ENCODE results near the gene FGFR4.

The FGFR4 gene

DNA sequence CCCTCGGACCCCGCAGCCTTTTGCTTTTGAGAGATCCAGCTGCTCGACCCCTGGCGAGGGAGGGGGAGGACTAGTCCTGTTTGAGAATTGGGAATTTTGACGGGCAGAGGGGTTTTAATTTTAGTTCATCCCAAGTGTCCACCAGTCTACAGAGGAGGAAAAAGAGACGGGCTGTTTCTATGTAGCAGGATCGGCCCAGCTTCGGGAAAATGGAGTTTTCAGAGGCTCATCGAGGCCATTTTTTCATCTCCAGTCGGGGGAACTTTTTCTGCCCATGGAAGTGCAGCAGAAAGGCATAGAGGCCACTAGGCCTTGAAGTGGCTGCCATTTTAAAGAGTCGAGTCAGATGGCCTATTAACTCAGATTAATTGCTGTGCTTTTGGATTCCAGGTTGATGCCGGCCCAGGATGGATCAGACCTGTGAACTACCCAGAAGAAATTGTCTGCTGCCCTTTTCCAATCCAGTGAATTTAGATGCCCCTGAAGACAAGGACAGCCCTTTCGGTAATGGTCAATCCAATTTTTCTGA is 48.0 kb downstream of the FGFR4 start:
- no peak overlapping the region for H2BK12ac ChIP-seq (ENCODE audit: low read length in 2 of 2)

GRCh38 chr5:177140312-177140711 is 53.6 kb downstream of the FGFR4 start:
- Histone ChIP-seq H2BK120ac (ENCODE audit: low read depth, low read length) (no peak overlapping the region), H3K36me3 (ENCODE audit: control insufficient read depth in 1 of 2, insufficient read depth in 2 of 2, low read depth in 1 of 2, low read length in 2 of 2) (peaks cover 27 to 81% of the 10 kb centered on the region in 2 experiments), H3K9ac (ENCODE audit: low read length) (no peak overlapping the region), H3K4ac (ENCODE audit: low read depth in 1 of 2, low read length in 2 of 2) (no peak overlapping the region), H3K27ac (ENCODE audit: low read length, poor library complexity, severe bottlenecking) (no peak overlapping the region), H3K23ac (ENCODE audit: low read length in 2 of 2) (no peak overlapping the region), H3K4me2 (ENCODE audit: low read length, poor library complexity, severe bottlenecking) (no peak overlapping the region), H3K18ac (ENCODE audit: low read depth in 1 of 2, low read length in 2 of 2) (no peak overlapping the region), H4K8ac (ENCODE audit: low read length) (no peak overlapping the region), H3K79me1 (replicated peaks; ENCODE audit: low read length, poor library complexity, severe bottlenecking) (no peaks in the 10 kb centered on the region), H3K27me3 (ENCODE audit: control insufficient read depth in 1 of 2, insufficient read depth in 1 of 2, low read length in 2 of 2) (no peaks in the 10 kb centered on the region), H2BK15ac (ENCODE audit: low read depth, poor library complexity, severe bottlenecking) (no peak overlapping the region), H3K9me3 (ENCODE audit: control insufficient read depth, low read length) (no peaks in the 10 kb centered on the region), H2AFZ (ENCODE audit: low read depth, low read length) (no peak overlapping the region), H3K14ac (ENCODE audit: low read length in 2 of 2) (no peak overlapping the region), H3K4me1 (ENCODE audit: control insufficient read depth, insufficient read depth, low read depth, low read length) (peaks cover 6% of the 10 kb centered on the region), H3K4me3 (ENCODE audit: insufficient read depth in 1 of 2, low read depth in 1 of 2, low read length in 2 of 2) (no peak overlapping the region), H4K91ac (ENCODE audit: low read length) (no peak overlapping the region), H2AK5ac (ENCODE audit: low read length, severe bottlenecking) (no peak overlapping the region), H2BK12ac (ENCODE audit: low read length in 2 of 2) (no peak overlapping the region), H2BK5ac (ENCODE audit: low read depth, low read length, poor library complexity, severe bottlenecking) (no peak overlapping the region)
- no peak for DNase-seq
- 96% methylated on average over 2 of the region's 2 CpGs for WGBS

More for the DNA sequence above, 48.0 kb downstream of the FGFR4 start:
- Histone ChIP-seq H2BK5ac (ENCODE audit: low read depth, low read length, poor library complexity, severe bottlenecking) (no peak overlapping the region), H3K23ac (ENCODE audit: low read length in 2 of 2) (peak overlapping the region in 1 of 2 experiments; percentile 83), H2AFZ (ENCODE audit: low read depth, low read length) (peak overlapping the region; percentile 48), H3K9me3 (ENCODE audit: control insufficient read depth, low read length) (no peaks in the 10 kb centered on the region), H2AK5ac (ENCODE audit: low read length, severe bottlenecking) (peak overlapping the region; percentile 94), H3K4me3 (ENCODE audit: insufficient read depth in 1 of 2, low read depth in 1 of 2, low read length in 2 of 2) (peak overlapping the region; percentile 80 to 83), H3K4me1 (ENCODE audit: control insufficient read depth, insufficient read depth, low read depth, low read length) (peaks cover 31% of the 10 kb centered on the region), H3K9ac (ENCODE audit: low read length) (peak overlapping the region; percentile 92), H3K27ac (ENCODE audit: low read length, poor library complexity, severe bottlenecking) (peak overlapping the region; percentile 51), H4K8ac (ENCODE audit: low read length) (peak overlapping the region; percentile 100), H2BK15ac (ENCODE audit: low read depth, poor library complexity, severe bottlenecking) (no peak overlapping the region), H3K4me2 (ENCODE audit: low read length, poor library complexity, severe bottlenecking) (peak overlapping the region; percentile 97), H3K27me3 (ENCODE audit: control insufficient read depth in 1 of 2, insufficient read depth in 1 of 2, low read length in 2 of 2) (no peaks in the 10 kb centered on the region), H3K4ac (ENCODE audit: low read depth in 1 of 2, low read length in 2 of 2) (peak overlapping the region; percentile 80 to 96), H2BK120ac (ENCODE audit: low read depth, low read length) (peak overlapping the region; percentile 97), H3K36me3 (ENCODE audit: control insufficient read depth in 1 of 2, insufficient read depth in 2 of 2, low read depth in 1 of 2, low read length in 2 of 2) (peaks cover 11 to 39% of the 10 kb centered on the region in 2 experiments), H4K91ac (ENCODE audit: low read length) (peak overlapping the region; percentile 99), H3K79me1 (replicated peaks; ENCODE audit: low read length, poor library complexity, severe bottlenecking) (peaks cover 6% of the 10 kb centered on the region), H3K18ac (ENCODE audit: low read depth in 1 of 2, low read length in 2 of 2) (peak overlapping the region; percentile 99 to 100), H3K14ac (ENCODE audit: low read length in 2 of 2) (peak overlapping the region in 1 of 2 experiments; percentile 70)
- 24% methylated on average over 13 of the region's 13 CpGs for WGBS
- DNase-seq, result peak; percentile 36

- Histone ChIP-seq H2AFZ (ENCODE audit: low read depth, low read length) (no peak overlapping the region), H3K4ac (ENCODE audit: low read depth in 1 of 2, low read length in 2 of 2) (no peak overlapping the region), H3K79me1 (replicated peaks; ENCODE audit: low read length, poor library complexity, severe bottlenecking) (no peaks in the 10 kb centered on the region), H4K8ac (ENCODE audit: low read length) (no peak overlapping the region), H4K91ac (ENCODE audit: low read length) (no peak overlapping the region), H3K14ac (ENCODE audit: low read length in 2 of 2) (no peak overlapping the region), H3K27me3 (ENCODE audit: control insufficient read depth in 1 of 2, insufficient read depth in 1 of 2, low read length in 2 of 2) (no peaks in the 10 kb centered on the region), H2BK5ac (ENCODE audit: low read depth, low read length, poor library complexity, severe bottlenecking) (no peak overlapping the region), H2BK15ac (ENCODE audit: low read depth, poor library complexity, severe bottlenecking) (no peak overlapping the region), H3K23ac (ENCODE audit: low read length in 2 of 2) (no peak overlapping the region), H2BK120ac (ENCODE audit: low read depth, low read length) (no peak overlapping the region), H3K4me2 (ENCODE audit: low read length, poor library complexity, severe bottlenecking) (no peak overlapping the region), H3K36me3 (ENCODE audit: control insufficient read depth in 1 of 2, insufficient read depth in 2 of 2, low read depth in 1 of 2, low read length in 2 of 2) (peaks cover 35 to 80% of the 10 kb centered on the region in 2 experiments), H3K9ac (ENCODE audit: low read length) (no peak overlapping the region), H3K4me1 (ENCODE audit: control insufficient read depth, insufficient read depth, low read depth, low read length) (peaks cover 3% of the 10 kb centered on the region), H3K4me3 (ENCODE audit: insufficient read depth in 1 of 2, low read depth in 1 of 2, low read length in 2 of 2) (no peak overlapping the region), H3K27ac (ENCODE audit: low read length, poor library complexity, severe bottlenecking) (no peak overlapping the region), H2AK5ac (ENCODE audit: low read length, severe bottlenecking) (no peak overlapping the region), H2BK12ac (ENCODE audit: low read length in 2 of 2) (no peak overlapping the region), H3K18ac (ENCODE audit: low read depth in 1 of 2, low read length in 2 of 2) (no peak overlapping the region), H3K9me3 (ENCODE audit: control insufficient read depth, low read length) (no peaks in the 10 kb centered on the region)
- 89% methylated on average over 3 of the region's 3 CpGs for WGBS
- no peak for DNase-seq
Observed at GRCh38 chr5:177141496-177141895, 54.8 kb downstream of the FGFR4 start.

- Histone ChIP-seq H3K9me3 (ENCODE audit: control insufficient read depth, low read length) (no peaks in the 10 kb centered on the region), H2AK5ac (ENCODE audit: low read length, severe bottlenecking) (no peak overlapping the region)
- WGBS, result 100% methylated on average over 2 of the region's 2 CpGs
Observed at GRCh38 chr5:177142098-177142611, 55.4 kb downstream of the FGFR4 start.

More at GRCh38 chr5:177142098-177142611, 55.4 kb downstream of the FGFR4 start:
- H3K36me3 ChIP-seq (ENCODE audit: control insufficient read depth in 1 of 2, insufficient read depth in 2 of 2, low read depth in 1 of 2, low read length in 2 of 2), result peaks cover 39 to 80% of the 10 kb centered on the region in 2 experiments
- H3K23ac ChIP-seq (ENCODE audit: low read length in 2 of 2), result no peak overlapping the region
- no peak overlapping the region for H2BK120ac ChIP-seq (ENCODE audit: low read depth, low read length)
- no peak overlapping the region for H3K4me2 ChIP-seq (ENCODE audit: low read length, poor library complexity, severe bottlenecking)
- peaks cover 5% of the 10 kb centered on the region for H3K4me1 ChIP-seq (ENCODE audit: control insufficient read depth, insufficient read depth, low read depth, low read length)
- DNase-seq, result peak; percentile 38
- H4K91ac ChIP-seq (ENCODE audit: low read length), result no peak overlapping the region
- H3K27ac ChIP-seq (ENCODE audit: low read length, poor library complexity, severe bottlenecking), result no peak overlapping the region
- no peak overlapping the region for H3K9ac ChIP-seq (ENCODE audit: low read length)
- no peak overlapping the region for H3K18ac ChIP-seq (ENCODE audit: low read depth in 1 of 2, low read length in 2 of 2)
- no peaks in the 10 kb centered on the region for H3K27me3 ChIP-seq (ENCODE audit: control insufficient read depth in 1 of 2, insufficient read depth in 1 of 2, low read length in 2 of 2)
- no peak overlapping the region for H4K8ac ChIP-seq (ENCODE audit: low read length)
- H2BK15ac ChIP-seq (ENCODE audit: low read depth, poor library complexity, severe bottlenecking), result no peak overlapping the region
- H2BK12ac ChIP-seq (ENCODE audit: low read length in 2 of 2), result no peak overlapping the region
- H3K79me1 ChIP-seq (replicated peaks; ENCODE audit: low read length, poor library complexity, severe bottlenecking), result no peaks in the 10 kb centered on the region
- H2BK5ac ChIP-seq (ENCODE audit: low read depth, low read length, poor library complexity, severe bottlenecking), result no peak overlapping the region
- no peak overlapping the region for H3K4ac ChIP-seq (ENCODE audit: low read depth in 1 of 2, low read length in 2 of 2)
- no peak overlapping the region for H2AFZ ChIP-seq (ENCODE audit: low read depth, low read length)
- H3K14ac ChIP-seq (ENCODE audit: low read length in 2 of 2), result no peak overlapping the region
- H3K4me3 ChIP-seq (ENCODE audit: insufficient read depth in 1 of 2, low read depth in 1 of 2, low read length in 2 of 2), result no peak overlapping the region
